ENCODE data around the gene METTL25. TPM values are rescaled to one million over a fixed set of nuclear protein-coding genes. Genes with fewer than 3 reads are reported as not detected.

METTL25 gene
- total RNA-seq, 1 experiment from 2014 or later, result 5.6 TPM

DNA sequence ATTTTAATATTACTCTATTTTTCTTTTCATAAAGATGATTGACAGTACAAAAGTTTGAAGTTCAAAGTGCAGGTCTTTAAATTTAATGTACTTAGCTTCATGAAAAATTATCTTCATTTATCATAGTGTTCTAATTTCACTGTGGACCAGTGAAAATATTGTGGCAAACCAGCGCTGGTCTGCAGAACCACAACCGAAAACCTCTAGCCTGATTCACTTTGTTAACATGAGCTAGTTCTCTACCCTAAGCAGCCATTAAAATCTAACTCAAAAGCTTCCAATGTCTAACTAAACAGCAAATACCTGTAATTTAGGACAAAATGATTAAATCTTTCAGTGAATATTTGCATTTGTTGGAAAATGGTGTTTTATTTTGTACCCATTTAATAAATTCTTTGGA lies 167.3 kb downstream of the METTL25 start:
- no peak for DNase-seq (ENCODE audit: low spot score)

DNA sequence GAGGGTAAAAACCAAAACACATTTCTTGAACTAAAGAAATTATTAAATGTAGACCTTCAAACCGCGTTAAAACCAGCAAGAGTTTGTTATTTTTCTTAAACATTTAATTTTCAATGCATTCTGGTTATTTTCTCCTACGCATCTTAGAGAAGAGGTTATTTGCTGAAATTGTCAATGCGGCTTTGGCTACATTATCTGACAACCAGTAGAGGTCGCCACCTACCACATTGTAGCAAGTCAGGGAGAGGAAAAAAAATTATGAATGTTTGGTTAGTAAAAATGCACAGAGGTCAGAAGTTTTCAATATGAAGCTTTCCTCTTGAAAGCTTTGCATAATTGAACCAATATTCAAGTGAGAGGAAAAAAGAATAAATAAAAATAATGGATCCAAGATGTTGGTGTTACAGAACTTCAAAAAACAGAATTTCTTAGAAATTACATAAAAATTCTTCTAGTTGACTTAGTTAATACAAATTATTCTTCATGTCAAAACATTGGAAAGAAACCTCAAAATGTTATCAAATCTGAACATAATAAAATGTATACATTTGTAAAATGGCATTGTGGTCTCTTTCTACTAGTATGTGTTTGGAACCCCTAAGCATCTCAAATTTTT lies 168.9 kb downstream of the METTL25 start:
- DNase-seq (ENCODE audit: low spot score), result peak; percentile 56

Other genes starting within 250 kb of the METTL25 start
- 71.8 and 86.4 TPM in 2 replicates for gene CCDC59, start 142 bp upstream of the METTL25 start, total RNA-seq (2014; rRNA removed; shearing (Covaris generic))

Data from H4 (cell line).